Left renal cortex interstitium (tissue), 4 donors: ENCODE data around the gene HDAC1. TPM values are rescaled to one million over a fixed set of nuclear protein-coding genes. Genes with fewer than 3 reads are reported as not detected.

Source experiments
- DNase-seq, 4 donors: peaks; one replicate each; pipeline ENCODE4 v3.0.0-alpha.2; 2013; ENCODE audit warnings: low read depth in 4 of 4, low spot score in 2 of 4, missing footprints in 1 of 4
- polyA plus RNA-seq, 4 donors: library from polyadenylated mRNA; unstranded; fragments of 120-200 nt; gene quantifications; one replicate each; pipeline ENCODE4 v1.2.1, GENCODE V29; 2013; ENCODE audit not compliant: insufficient read length in 4 of 4

HDAC1 gene
- polyA plus RNA-seq, 4 donors = 159 to 219 (median 180) TPM

DNA sequence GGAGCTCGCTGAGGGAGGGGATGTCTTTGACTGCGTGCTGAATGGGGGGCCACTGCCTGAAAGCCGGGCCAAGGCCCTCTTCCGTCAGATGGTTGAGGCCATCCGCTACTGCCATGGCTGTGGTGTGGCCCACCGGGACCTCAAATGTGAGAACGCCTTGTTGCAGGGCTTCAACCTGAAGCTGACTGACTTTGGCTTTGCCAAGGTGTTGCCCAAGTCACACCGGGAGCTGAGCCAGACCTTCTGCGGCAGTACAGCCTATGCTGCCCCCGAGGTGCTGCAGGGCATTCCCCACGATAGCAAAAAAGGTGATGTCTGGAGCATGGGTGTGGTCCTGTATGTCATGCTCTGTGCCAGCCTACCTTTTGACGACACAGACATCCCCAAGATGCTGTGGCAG lies 71.8 kb downstream of the HDAC1 start:
- no peak for DNase-seq

DNA sequence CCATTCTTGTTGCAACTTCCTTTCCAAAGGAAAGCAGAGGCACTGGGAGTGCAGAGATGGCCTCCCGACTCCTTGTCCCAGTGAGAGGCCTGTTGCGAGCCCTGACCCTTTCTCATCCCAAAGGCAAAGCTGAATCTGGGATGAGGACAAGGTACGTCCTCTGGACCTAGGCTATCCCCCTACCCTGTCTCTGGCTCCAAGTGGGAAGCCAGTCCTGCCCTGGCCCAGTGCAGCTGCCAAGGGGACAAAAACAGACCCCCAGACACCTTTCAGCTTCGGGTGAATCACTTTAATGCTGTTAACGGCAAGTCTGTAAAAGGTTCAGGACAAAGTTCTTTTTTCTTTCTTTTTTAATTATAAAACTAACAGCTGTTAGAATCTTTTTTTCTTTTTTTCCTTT lies 73.0 kb downstream of the HDAC1 start:
- DNase-seq = no peak

DNA sequence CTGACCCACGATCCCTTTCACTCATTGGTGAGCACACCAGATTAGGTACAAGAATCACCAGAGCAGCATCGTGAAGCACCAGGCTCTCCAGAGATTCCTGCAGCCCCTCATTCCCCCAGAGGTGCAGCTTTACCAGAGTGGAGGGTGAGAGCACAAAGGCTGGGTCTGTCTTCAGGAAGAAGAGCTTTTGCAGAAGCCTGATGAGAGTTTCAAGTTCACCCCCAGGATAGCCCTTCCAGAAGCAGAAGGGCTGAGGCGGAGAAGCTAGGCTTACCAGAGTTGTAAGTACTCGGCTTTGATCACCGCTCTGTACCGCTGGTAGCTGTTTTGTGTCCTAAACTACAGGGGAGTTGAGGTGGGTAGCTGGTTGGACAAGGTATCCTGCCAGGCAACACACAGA lies 73.6 kb downstream of the HDAC1 start:
- no peak for DNase-seq

DNA sequence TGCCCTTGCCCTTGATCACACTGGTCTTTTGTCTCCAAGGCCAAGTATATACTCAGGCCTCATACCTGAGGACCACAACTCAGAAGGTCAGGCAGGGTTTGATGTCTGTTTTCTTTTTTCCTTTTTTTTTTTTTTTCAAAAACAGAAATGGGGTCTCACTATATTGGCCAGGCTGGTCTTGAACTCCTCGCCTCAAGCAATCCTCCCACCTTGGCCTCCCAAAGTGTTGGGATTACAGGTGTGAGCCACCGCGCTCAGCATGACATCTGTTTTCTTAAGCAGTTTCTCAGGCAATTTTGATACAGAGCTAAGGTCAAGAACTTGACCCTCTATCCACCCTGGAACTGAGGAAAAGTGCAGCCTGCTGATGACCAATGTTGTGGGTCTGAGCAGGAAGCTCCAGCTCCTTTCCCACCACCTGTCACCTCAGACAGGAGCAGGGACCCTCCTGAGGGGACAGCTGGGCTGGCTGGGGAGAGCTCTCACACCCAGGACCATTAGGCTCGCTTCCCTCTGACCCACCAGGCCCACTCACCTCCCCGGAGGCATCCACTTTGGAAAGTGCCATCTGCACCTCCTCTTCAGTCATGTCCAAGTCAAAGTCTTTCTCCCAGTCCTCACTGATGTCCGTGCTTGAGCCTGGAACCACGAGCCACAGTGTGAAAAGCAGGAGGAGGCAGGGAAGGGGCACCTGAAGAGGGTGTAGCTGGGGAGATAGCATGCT lies 76.2 kb downstream of the HDAC1 start:
- DNase-seq = no peak

DNA sequence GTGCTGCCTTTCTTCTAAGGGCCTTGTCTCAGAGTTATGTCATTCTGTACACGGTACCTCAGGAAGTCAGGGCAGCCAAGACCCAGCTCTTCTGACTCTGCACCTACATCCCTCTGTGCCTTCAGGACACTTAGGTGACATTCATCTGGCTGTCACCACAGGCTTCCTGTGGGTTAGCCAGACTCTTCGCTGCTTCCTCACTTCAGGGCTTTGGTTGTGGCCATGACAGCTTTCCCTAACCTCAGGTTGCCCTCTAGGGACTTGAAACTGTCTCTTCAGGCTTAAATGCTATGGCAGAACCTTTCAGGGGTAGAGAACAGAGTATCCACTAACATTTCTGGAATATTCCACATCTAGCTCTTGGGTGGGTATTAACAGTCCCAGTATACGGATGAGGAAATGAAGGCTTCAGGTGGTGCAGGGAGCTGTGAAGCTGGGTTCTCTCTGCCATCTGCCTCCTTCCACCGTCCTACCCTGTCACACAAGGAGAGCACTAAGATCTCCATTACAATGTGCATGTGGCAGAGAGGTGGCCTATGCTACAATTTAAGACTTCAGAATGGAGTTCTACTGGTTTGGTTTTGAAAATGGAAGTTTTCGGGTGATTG lies 80.4 kb downstream of the HDAC1 start:
- no peak for DNase-seq

DNA sequence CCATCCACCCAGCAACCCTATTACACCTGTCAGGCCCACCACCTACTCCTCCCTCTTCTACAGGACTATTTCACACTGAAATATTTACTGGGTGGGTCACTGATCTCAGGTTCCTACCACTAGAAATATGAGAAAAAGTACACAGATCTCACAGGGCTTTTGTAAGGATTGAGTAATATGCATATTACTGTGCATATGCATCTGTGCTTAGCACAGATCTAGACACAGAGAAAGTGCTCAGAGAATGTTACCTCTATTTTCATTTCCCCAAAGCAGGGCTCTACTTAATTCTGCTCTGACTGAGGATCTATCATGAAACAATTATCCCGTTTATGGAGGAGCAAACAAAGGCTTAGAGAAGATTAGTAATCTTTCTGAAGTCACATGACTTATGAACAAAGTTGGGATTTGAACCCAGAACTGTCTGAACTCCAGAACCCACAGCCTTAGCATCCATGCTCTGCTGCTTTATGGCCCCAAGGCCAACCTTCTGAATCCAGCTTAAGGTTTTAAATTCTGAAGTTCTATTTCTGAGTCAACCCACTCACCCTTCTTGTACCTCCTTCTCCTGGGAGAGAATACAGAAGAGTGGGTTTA lies 82.2 kb downstream of the HDAC1 start:
- no peak for DNase-seq

DNA sequence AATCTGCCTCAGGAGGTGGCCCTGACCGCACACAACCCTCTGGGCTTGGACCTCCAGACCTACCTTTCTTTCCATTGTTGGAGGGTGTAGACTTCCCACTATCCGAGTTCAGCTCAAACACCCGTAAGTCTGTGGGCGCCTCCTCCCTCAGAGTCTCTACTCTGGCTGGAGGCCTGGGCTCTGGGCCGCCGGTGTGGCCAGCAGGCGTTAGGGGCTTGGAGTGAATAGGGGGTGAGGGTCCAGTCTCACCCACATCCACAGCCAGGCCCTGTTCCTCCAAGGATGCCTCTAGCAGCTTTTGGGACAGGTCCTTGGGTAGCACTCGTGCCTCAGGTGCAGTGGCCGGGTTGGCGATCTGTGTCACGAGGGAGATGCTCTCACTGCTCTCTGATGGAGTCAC lies 84.3 kb downstream of the HDAC1 start:
- no peak for DNase-seq

DNA sequence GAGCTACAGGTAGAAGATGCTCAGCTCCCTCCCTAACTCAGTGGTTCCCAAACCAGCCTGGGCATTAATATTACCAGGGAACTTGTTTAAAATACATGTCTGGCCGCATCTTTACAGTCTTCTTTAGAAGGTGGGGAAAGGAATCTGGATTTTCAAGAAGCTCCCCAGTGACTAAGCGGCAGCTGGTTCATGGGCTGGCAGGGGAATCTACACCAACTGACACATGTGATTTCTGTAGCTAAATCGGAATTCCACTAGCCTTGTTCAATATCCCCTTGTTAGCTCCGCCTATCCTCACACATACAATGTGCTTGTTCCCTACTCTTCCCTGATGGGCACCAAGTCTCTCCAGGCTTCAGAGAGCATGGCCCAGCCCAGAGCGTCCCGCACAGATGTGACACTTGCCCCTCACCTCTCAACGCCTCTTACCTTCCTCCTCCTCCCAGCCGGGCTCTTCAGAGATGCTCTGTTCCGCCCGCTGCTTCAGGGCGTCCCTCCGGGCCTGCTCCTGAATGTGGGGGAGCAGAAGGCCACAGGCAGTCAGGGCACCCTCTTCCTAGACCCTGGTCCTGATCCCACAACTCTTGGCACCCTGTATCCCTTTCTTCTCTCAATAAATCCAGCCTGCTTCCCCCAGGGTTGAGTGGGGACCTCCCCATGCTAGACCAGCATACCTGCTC lies 85.8 kb downstream of the HDAC1 start:
- DNase-seq = no peak

DNA sequence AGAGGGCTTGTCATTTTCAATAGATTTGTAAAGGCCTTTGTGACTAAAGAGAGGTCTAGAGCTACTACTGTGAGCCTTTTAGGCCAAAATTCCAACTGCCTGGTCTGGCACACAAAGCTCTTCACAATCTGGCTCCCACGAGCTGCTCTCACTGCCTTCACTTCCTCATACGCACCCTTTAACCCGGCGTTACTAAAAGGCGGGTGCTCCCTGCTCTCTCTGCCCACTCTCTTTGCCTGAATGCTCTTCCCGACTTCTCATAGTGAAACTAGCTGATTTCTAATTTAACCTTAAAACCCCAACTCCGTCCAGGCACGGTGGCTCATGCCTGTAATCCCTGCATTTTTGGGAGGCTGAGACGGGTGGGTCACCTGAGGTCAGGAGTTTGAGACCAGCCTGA lies 88.2 kb downstream of the HDAC1 start:
- no peak for DNase-seq

Other genes with a start within 250 kb of the HDAC1 start
- gene TMEM39B, start 219.1 kb upstream of the HDAC1 start, polyA plus RNA-seq = 10 to 100 TPM; 17.9 to 25.5 (median 20.4) TPM
- gene KPNA6, start 184.0 kb upstream of the HDAC1 start, polyA plus RNA-seq = 10 to 100 TPM; 27.8 to 36.3 (median 35.9) TPM
- 10 to 100 TPM; 43.3 to 49.8 (median 45.9) TPM for gene TXLNA, start 112.4 kb upstream of the HDAC1 start, polyA plus RNA-seq
- gene CCDC28B, start 91.5 kb upstream of the HDAC1 start, polyA plus RNA-seq = 10 to 100 TPM; 21.0 to 30.9 (median 27.7) TPM
- 10 to 100 TPM in 2 of 4 donors, 1 to 10 TPM in 2; 6.8 to 10.7 (median 8.7) TPM for gene IQCC, start 86.4 kb upstream of the HDAC1 start, polyA plus RNA-seq
- gene DCDC2B, start 83.0 kb upstream of the HDAC1 start, polyA plus RNA-seq = 1 to 10 TPM in 2 of 4 donors, under 1 TPM in 2; 0.21 to 2.4 (median 1.4) TPM
- 10 to 100 TPM; 20.2 to 32.3 (median 27.1) TPM for gene TMEM234, start 69.7 kb upstream of the HDAC1 start, polyA plus RNA-seq
- gene EIF3I, start 69.7 kb upstream of the HDAC1 start, polyA plus RNA-seq = 100 to 1,000 TPM; 147 to 179 (median 174) TPM
- 10 to 100 TPM in 2 of 4 donors, 1 to 10 TPM in 2; 8.6 to 12.5 (median 10.0) TPM for gene FAM167B, start 44.9 kb upstream of the HDAC1 start, polyA plus RNA-seq
- 1 to 10 TPM; 4.3 to 6.9 (median 6.1) TPM for gene LCK, start 40.8 kb upstream of the HDAC1 start, polyA plus RNA-seq
- 100 to 1,000 TPM; 389 to 551 (median 440) TPM for gene MARCKSL1, start 44.1 kb downstream of the HDAC1 start, polyA plus RNA-seq
- gene FAM229A, start 70.4 kb downstream of the HDAC1 start, polyA plus RNA-seq = 10 to 100 TPM in 1 of 4 donors, 1 to 10 TPM in 3; 2.8 to 10.6 (median 8.5) TPM
- 1 to 10 TPM; 2.0 to 9.1 (median 5.1) TPM for gene TSSK3, start 70.5 kb downstream of the HDAC1 start, polyA plus RNA-seq
- gene BSDC1, start 102.4 kb downstream of the HDAC1 start, polyA plus RNA-seq = 10 to 100 TPM; 60.6 to 69.4 (median 63.3) TPM
- gene ZBTB8B, start 173.0 kb downstream of the HDAC1 start, polyA plus RNA-seq = 1 to 10 TPM in 2 of 4 donors, under 1 TPM in 2; 0.73 to 2.1 (median 1.4) TPM
- 10 to 100 TPM; 15.1 to 19.8 (median 16.1) TPM for gene ZBTB8A, start 247.3 kb downstream of the HDAC1 start, polyA plus RNA-seq